ENCODE results near the gene TSPOAP1. TPM values are rescaled to one million over a fixed set of nuclear protein-coding genes. Genes with fewer than 3 reads are reported as not detected.

TSPOAP1 gene
- total and polyA plus RNA-seq, 8 donors: 6.5 to 68.8 (median 11.6) TPM; not detected in 1

DNA sequence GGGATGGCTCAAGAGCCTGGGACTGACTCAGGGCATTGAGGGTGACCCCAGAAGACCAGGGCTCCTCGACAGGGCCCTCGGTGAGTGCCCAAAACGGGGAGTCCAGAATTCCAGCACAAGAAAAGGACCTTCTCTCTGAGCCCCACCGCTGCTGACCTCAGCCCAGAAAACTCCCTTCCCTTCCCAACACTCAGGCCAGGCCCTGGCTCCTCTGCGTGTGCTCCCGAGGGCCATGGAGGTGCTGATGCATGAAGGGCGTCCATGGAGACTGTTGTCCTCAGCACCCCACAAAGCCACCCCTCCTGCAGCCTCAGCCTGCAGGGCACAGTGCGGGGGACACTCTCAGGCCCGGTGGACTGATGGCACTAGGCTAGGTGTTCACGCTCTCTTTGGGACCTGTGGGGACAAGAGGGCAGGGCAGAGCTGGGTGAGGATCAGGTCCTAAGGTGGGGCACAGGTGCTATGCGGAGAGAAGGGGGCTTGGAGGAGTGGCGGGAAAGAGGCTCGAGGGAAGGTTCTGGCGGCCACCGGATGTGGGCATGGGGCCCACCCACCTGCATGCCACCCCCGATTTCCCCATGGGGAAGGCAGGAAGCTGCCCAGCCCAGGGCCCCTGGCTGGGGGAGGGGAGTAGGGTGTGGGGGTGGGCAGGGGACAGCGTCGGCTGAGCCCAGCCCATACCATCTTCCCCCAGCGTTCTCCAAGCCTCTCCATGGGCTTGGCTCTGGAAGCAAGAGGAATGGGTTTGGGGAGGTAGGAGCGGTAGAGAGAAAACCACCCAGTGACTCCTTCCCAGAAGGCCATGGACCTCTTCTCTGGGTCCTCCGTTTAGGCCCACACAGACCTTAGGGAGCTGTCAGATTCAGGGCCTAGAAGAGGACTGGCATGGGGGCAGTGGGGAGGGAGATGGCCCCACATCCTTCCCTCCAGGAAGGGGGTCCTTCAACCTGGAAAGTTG is 4.5 kb upstream of the TSPOAP1 start:
- peak overlapping the region; percentile 2 to 93 (median 87) for H3K27ac ChIP-seq
- 64 to 75% (median 70%) methylated on average over 19 to 21 of the region's 21 CpGs for WGBS, 5 donors
- DNase-seq: peak in 1 of 2 donors; percentile 40

DNA sequence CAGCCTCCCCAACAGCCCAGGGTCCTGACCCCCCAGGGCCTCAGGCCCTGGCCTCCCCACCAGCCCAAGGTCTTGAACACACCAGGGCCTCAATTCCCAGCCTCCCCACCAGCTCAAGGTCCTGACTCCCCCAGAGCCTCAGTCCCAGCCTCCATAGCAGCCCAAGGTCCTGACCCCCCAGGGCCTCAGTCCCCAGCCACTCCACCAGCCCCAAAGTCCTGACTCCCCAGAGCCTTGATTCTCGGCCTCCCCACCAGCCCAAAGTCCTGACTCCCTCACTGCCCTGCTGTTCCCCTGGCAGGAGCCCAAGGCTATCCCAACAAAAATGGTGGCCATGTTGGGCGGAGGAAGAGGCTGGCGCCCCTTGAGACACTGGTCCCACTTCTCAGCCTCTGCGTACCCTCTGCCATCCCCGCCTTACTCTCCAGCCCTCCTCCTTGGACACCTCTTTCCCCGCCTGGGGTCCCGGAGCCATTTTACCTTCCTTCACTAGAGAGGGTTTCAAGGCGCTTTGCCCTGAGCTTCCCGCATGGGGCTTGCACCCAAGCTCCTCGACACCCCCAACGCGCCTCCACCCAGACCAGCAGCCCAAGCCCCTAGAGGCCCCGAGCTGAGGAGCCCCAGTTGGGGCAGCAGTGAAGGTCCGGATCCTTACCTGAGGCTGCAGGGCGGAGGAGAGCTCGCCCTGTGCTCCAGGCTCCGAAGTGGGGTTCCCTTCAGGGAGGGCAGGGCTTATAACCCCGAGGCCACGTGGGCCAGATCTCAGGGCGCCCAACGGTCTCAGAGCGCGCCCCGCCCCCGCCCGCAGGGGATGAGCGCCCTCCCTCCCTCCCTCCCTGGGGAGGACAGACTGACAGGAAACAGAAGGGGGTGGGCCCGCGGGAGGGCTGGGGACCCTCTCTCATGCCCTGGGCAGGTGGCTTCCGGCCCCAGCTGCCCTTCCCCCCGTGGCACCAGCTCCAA is 3.5 kb upstream of the TSPOAP1 start:
- Histone ChIP-seq H3K27me3 (peaks cover 0 to 10% (median 0%) of the 10 kb centered on the region in 3 donors), H3K4me3 (peak overlapping the region; percentile 39 to 57 (median 52)), H3K27ac (peak overlapping the region; percentile 55 to 93 (median 87)), H3K9me3 (no peaks in the 10 kb centered on the region), H3K36me3 (no peaks in the 10 kb centered on the region), H3K4me1 (peaks cover 10 to 55% (median 17%) of the 10 kb centered on the region in 4 donors)
- peak; percentile 74 to 84 for DNase-seq
- TF ChIP-seq POLR2A (IDR thresholded peaks at IDR 0.05): peak in 1 of 4 donors; percentile 53
- TF ChIP-seq, protein P1, sequence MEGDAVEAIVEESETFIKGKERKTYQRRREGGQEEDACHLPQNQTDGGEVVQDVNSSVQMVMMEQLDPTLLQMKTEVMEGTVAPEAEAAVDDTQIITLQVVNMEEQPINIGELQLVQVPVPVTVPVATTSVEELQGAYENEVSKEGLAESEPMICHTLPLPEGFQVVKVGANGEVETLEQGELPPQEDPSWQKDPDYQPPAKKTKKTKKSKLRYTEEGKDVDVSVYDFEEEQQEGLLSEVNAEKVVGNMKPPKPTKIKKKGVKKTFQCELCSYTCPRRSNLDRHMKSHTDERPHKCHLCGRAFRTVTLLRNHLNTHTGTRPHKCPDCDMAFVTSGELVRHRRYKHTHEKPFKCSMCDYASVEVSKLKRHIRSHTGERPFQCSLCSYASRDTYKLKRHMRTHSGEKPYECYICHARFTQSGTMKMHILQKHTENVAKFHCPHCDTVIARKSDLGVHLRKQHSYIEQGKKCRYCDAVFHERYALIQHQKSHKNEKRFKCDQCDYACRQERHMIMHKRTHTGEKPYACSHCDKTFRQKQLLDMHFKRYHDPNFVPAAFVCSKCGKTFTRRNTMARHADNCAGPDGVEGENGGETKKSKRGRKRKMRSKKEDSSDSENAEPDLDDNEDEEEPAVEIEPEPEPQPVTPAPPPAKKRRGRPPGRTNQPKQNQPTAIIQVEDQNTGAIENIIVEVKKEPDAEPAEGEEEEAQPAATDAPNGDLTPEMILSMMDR (IDR thresholded peaks at IDR 0.05): no peak
- TF ChIP-seq POLR2AphosphoS5 (IDR thresholded peaks at IDR 0.05): peak in 2 of 3 donors; percentile 96 to 99
- intact Hi-C loops (cut with DNase I; ENCODE audit: low total_unique reads): no loop called here
- 70 to 74% (median 73%) methylated on average over 14 to 31 of the region's 31 CpGs for WGBS, 5 donors

More for the DNA sequence above, 4.5 kb upstream of the TSPOAP1 start:
- Histone ChIP-seq H3K27me3 (peaks cover 0 to 20% (median 0%) of the 10 kb centered on the region in 3 donors), H3K4me1 (peaks cover 10 to 62% (median 22%) of the 10 kb centered on the region in 4 donors), H3K9me3 (no peaks in the 10 kb centered on the region), H3K36me3 (no peaks in the 10 kb centered on the region), H3K4me3 (peak overlapping the region; percentile 39 to 57 (median 52))
- TF ChIP-seq POLR2AphosphoS5 (IDR thresholded peaks at IDR 0.05) (no peak), EP300 (IDR thresholded peaks at IDR 0.05) (no peak), POLR2A (IDR thresholded peaks at IDR 0.05) (no peak)
- TF ChIP-seq, protein P1 (IDR thresholded peaks at IDR 0.05): no peak
- intact Hi-C loops (cut with DNase I; ENCODE audit: low total_unique reads): no loop called here

DNA sequence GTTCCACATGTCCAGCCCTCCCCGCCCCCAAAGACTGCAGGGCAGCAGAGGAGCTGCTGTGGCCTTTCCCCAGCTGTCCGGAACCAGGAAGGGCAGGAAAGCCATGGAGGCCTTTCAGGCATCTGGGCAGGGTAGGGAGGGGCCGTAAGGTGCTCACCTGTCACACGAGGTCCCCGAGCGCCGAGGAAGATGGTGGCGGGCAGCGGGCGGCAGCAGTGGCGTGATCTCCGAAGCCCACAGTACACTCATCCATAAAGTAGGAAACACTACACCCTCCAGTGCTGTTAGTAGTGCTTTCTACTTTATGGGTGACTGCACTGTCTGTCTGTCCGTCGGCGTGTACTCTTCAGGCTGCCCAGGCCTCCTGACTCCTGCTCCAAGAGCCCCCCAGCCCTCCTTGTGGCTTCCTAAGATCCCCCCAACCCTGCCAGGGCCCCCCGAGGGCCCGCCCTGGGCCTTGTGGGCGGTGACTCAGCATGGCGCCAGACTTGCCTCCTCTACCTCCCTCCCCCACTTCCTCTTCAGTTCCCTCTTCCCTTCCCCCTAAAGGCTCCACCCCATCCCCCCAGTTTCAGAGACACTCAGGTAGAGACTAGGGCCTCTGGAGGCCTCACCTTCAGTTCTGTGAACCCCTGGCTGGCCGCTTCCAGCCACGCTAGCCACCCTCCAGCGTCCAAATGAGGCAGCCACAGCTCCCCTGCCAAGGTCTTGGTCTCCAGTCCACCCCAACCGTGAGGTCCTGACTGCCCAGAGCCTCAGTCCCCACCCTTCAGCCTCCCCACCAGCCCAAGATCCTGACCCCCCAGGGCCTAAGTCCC is 2.6 kb upstream of the TSPOAP1 start:
- TF ChIP-seq POLR2A (IDR thresholded peaks at IDR 0.05) (no peak), EP300 (IDR thresholded peaks at IDR 0.05) (no peak), POLR2AphosphoS5 (IDR thresholded peaks at IDR 0.05) (no peak)
- TF ChIP-seq, protein P1 (IDR thresholded peaks at IDR 0.05): no peak
- H3K27ac ChIP-seq: peak overlapping the region; percentile 55 to 93 (median 76)
- H3K36me3 ChIP-seq: no peaks in the 10 kb centered on the region
- H3K27me3 ChIP-seq: peaks cover 0 to 10% (median 0%) of the 10 kb centered on the region in 3 donors
- intact Hi-C loops (cut with DNase I; ENCODE audit: low total_unique reads): no loop called here
- no peaks in the 10 kb centered on the region for H3K9me3 ChIP-seq
- H3K4me1 ChIP-seq: peaks cover 3 to 47% (median 9%) of the 10 kb centered on the region in 4 donors
- peak overlapping the region; percentile 39 to 57 (median 52) for H3K4me3 ChIP-seq
- WGBS, 5 donors: 63 to 81% (median 71%) methylated on average over 17 to 23 of the region's 23 CpGs
- peak; percentile 45 to 49 for DNase-seq
